BLaER1 treated with 17β-estradiol and CSF1 and Interleukin-3, amounts not matched to agents 10 nM and 100 nM (cell line): ENCODE results near the gene RCL1.

Experiments used
- H3K27ac ChIP-seq, 11 experiments: shearing (Covaris generic); formaldehyde crosslinking; 2 replicates each; pipeline ENCODE4 v1.8.1; 2022
- H3K27me3 ChIP-seq, 11 experiments: shearing (Covaris generic); formaldehyde crosslinking; 2 replicates each; pipeline ENCODE4 v1.8.1; 2022
- H3K36me3 ChIP-seq, 11 experiments: shearing (Covaris generic); formaldehyde crosslinking; 2 replicates each; pipeline ENCODE4 v1.8.1; 2022
- H3K4me1 ChIP-seq, 10 experiments: shearing (Covaris generic); formaldehyde crosslinking; 2 replicates each; pipeline ENCODE4 v1.8.1; 2022
- H3K4me2 ChIP-seq, 11 experiments: shearing (Covaris generic); formaldehyde crosslinking; 2 replicates each; pipeline ENCODE4 v1.8.1; 2022
- H3K4me3 ChIP-seq, 10 experiments: shearing (Covaris generic); formaldehyde crosslinking; 2 replicates each; pipeline ENCODE4 v1.8.1; 2022
- H3K9ac ChIP-seq, 11 experiments: shearing (Covaris generic); formaldehyde crosslinking; 2 replicates each; pipeline ENCODE4 v1.8.1; 2022
- H3K9me3 ChIP-seq, 11 experiments: shearing (Covaris generic); formaldehyde crosslinking; replicated peaks in 1 of 11; 2 replicates each; pipeline ENCODE4 v1.8.1; 2022
- H4K20me1 ChIP-seq, 11 experiments: shearing (Covaris generic); formaldehyde crosslinking; 2 replicates each; pipeline ENCODE4 v1.8.1; 2022
- Cebpa-rat ChIP-seq, 11 experiments: shearing (Covaris generic); IDR thresholded peaks; 2 replicates each; pipeline ENCODE4 v1.8.1; 2022

Gene RCL1

GRCh38 chr9:4850603-4851310, 58.0 kb downstream of the RCL1 start:
- Histone ChIP-seq H3K36me3 (peaks cover 48 to 98% (median 91%) of the 10 kb centered on the region in 11 experiments), H4K20me1 (peaks cover 0 to 32% (median 0%) of the 10 kb centered on the region in 11 experiments; a peak in 4 of 22 replicates), H3K4me2 (no peak overlapping the region), H3K9me3 (no peaks in the 10 kb centered on the region), H3K9ac (no peak overlapping the region), H3K27ac (no peak overlapping the region), H3K4me1 (peaks cover 4 to 23% (median 16%) of the 10 kb centered on the region in 10 experiments; a peak in 16 of 20 replicates), H3K4me3 (no peak overlapping the region), H3K27me3 (no peaks in the 10 kb centered on the region)
- no peak for TF ChIP-seq Cebpa-rat (IDR thresholded peaks at IDR 0.05)

GRCh38 chr9:4852419-4852818, 59.7 kb downstream of the RCL1 start:
- Histone ChIP-seq H3K27me3 (no peaks in the 10 kb centered on the region), H3K4me1 (peaks cover 11 to 39% (median 25%) of the 10 kb centered on the region in 10 experiments; a peak in 18 of 20 replicates), H3K9ac (no peak overlapping the region), H3K36me3 (peaks cover 36 to 98% (median 90%) of the 10 kb centered on the region in 11 experiments), H3K27ac (no peak overlapping the region), H3K9me3 (peaks cover 0 to 13% (median 6%) of the 10 kb centered on the region in 11 experiments; a peak in 15 of 22 replicates), H4K20me1 (peaks cover 0 to 43% (median 0%) of the 10 kb centered on the region in 11 experiments; a peak in 4 of 22 replicates), H3K4me2 (no peak overlapping the region), H3K4me3 (no peak overlapping the region)
- no peak for TF ChIP-seq Cebpa-rat (IDR thresholded peaks at IDR 0.05)

GRCh38 chr9:4854265-4854590, 61.5 kb downstream of the RCL1 start:
- Histone ChIP-seq H3K9ac (no peak overlapping the region), H3K4me1 (peaks cover 0 to 35% (median 17%) of the 10 kb centered on the region in 10 experiments; a peak in 13 of 20 replicates), H3K4me3 (no peak overlapping the region), H3K9me3 (peaks cover 0 to 15% (median 8%) of the 10 kb centered on the region in 11 experiments; a peak in 16 of 22 replicates), H3K36me3 (peaks cover 48 to 99% (median 96%) of the 10 kb centered on the region in 11 experiments), H3K27ac (no peak overlapping the region; a peak in 1 of 22 replicates), H3K4me2 (no peak overlapping the region), H4K20me1 (peaks cover 0 to 47% (median 0%) of the 10 kb centered on the region in 11 experiments; a peak in 3 of 22 replicates), H3K27me3 (no peaks in the 10 kb centered on the region)
- no peak for TF ChIP-seq Cebpa-rat (IDR thresholded peaks at IDR 0.05)

- Histone ChIP-seq H3K9me3 (peaks cover 0 to 15% (median 8%) of the 10 kb centered on the region in 11 experiments; a peak in 16 of 22 replicates), H3K4me1 (peaks cover 0 to 28% (median 15%) of the 10 kb centered on the region in 10 experiments; a peak in 12 of 20 replicates), H3K27me3 (no peaks in the 10 kb centered on the region), H3K4me3 (no peak overlapping the region), H4K20me1 (peaks cover 0 to 40% (median 0%) of the 10 kb centered on the region in 11 experiments; a peak in 3 of 22 replicates), H3K36me3 (peaks cover 51 to 99% (median 96%) of the 10 kb centered on the region in 11 experiments), H3K9ac (no peak overlapping the region), H3K4me2 (no peak overlapping the region; a peak in 1 of 22 replicates), H3K27ac (0 out of 22 replicates have a peak overlapping the region, but pooled peaks of 1 of the 11 experiments have one; percentile 30)
- no peak for TF ChIP-seq Cebpa-rat (IDR thresholded peaks at IDR 0.05)
These were observed 63.1 kb downstream of the RCL1 start for GRCh38 chr9:4855841-4856240.

GRCh38 chr9:4857163-4857810, 64.5 kb downstream of the RCL1 start:
- Histone ChIP-seq H3K4me3 (no peak overlapping the region), H3K9me3 (peaks cover 0 to 15% (median 8%) of the 10 kb centered on the region in 11 experiments; a peak in 16 of 22 replicates), H3K36me3 (peaks cover 55 to 100% (median 96%) of the 10 kb centered on the region in 11 experiments), H3K4me2 (peak overlapping the region in 6 of 11 experiments; percentile 4 to 40 (median 30); a peak in 5 of 22 replicates), H3K27ac (no peak overlapping the region), H4K20me1 (peaks cover 0 to 45% (median 0%) of the 10 kb centered on the region in 11 experiments; a peak in 4 of 22 replicates), H3K9ac (no peak overlapping the region), H3K4me1 (peaks cover 0 to 28% (median 15%) of the 10 kb centered on the region in 10 experiments; a peak in 12 of 20 replicates), H3K27me3 (no peaks in the 10 kb centered on the region)
- TF ChIP-seq Cebpa-rat (IDR thresholded peaks at IDR 0.05) = no peak

GRCh38 chr9:4859035-4859434, 66.3 kb downstream of the RCL1 start:
- H3K36me3 ChIP-seq = peaks cover 53 to 98% (median 88%) of the 10 kb centered on the region in 11 experiments
- H3K27ac ChIP-seq = no peak overlapping the region
- no peaks in the 10 kb centered on the region for H3K27me3 ChIP-seq
- H3K9ac ChIP-seq = no peak overlapping the region
- TF ChIP-seq Cebpa-rat (IDR thresholded peaks at IDR 0.05) = no peak
- peaks cover 0 to 61% (median 0%) of the 10 kb centered on the region in 11 experiments; a peak in 5 of 22 replicates for H4K20me1 ChIP-seq
- no peak overlapping the region for H3K4me2 ChIP-seq
- no peak overlapping the region for H3K4me3 ChIP-seq
- H3K4me1 ChIP-seq = peaks cover 0 to 28% (median 15%) of the 10 kb centered on the region in 10 experiments; a peak in 12 of 20 replicates
- peaks cover 0 to 15% (median 8%) of the 10 kb centered on the region in 11 experiments; a peak in 16 of 22 replicates for H3K9me3 ChIP-seq

GRCh38 chr9:4860383-4860782, 67.6 kb downstream of the RCL1 start:
- Histone ChIP-seq H4K20me1 (peaks cover 0 to 62% (median 0%) of the 10 kb centered on the region in 11 experiments; a peak in 6 of 22 replicates), H3K27ac (no peak overlapping the region), H3K4me1 (peaks cover 0 to 23% (median 15%) of the 10 kb centered on the region in 10 experiments; a peak in 12 of 20 replicates), H3K4me2 (no peak overlapping the region), H3K36me3 (peaks cover 53 to 96% (median 83%) of the 10 kb centered on the region in 11 experiments), H3K9ac (no peak overlapping the region), H3K27me3 (no peaks in the 10 kb centered on the region), H3K9me3 (peaks cover 0 to 15% (median 8%) of the 10 kb centered on the region in 11 experiments; a peak in 16 of 22 replicates), H3K4me3 (no peak overlapping the region)
- TF ChIP-seq Cebpa-rat (IDR thresholded peaks at IDR 0.05) = no peak

- Histone ChIP-seq H4K20me1 (peaks cover 0 to 54% (median 0%) of the 10 kb centered on the region in 11 experiments; a peak in 6 of 22 replicates), H3K36me3 (peaks cover 53 to 90% (median 78%) of the 10 kb centered on the region in 11 experiments), H3K27me3 (no peaks in the 10 kb centered on the region), H3K4me3 (no peak overlapping the region), H3K4me1 (peaks cover 0 to 15% (median 10%) of the 10 kb centered on the region in 10 experiments; a peak in 10 of 20 replicates), H3K4me2 (no peak overlapping the region), H3K9ac (no peak overlapping the region), H3K9me3 (peaks cover 0 to 15% (median 8%) of the 10 kb centered on the region in 11 experiments; a peak in 16 of 22 replicates), H3K27ac (no peak overlapping the region)
- no peak for TF ChIP-seq Cebpa-rat (IDR thresholded peaks at IDR 0.05)
These were observed 68.4 kb downstream of the RCL1 start for GRCh38 chr9:4861145-4861544.
